CD4-positive, alpha-beta T cell treated with Interleukin-6 for 4 hours (primary cell): ENCODE data around the gene NHS.

ENCODE experiments used
- DNase-seq: peaks from one replicate; pipeline ENCODE4 v3.0.0-alpha.2; 2020; ENCODE audit warnings: mixed read lengths

The NHS gene

DNA sequence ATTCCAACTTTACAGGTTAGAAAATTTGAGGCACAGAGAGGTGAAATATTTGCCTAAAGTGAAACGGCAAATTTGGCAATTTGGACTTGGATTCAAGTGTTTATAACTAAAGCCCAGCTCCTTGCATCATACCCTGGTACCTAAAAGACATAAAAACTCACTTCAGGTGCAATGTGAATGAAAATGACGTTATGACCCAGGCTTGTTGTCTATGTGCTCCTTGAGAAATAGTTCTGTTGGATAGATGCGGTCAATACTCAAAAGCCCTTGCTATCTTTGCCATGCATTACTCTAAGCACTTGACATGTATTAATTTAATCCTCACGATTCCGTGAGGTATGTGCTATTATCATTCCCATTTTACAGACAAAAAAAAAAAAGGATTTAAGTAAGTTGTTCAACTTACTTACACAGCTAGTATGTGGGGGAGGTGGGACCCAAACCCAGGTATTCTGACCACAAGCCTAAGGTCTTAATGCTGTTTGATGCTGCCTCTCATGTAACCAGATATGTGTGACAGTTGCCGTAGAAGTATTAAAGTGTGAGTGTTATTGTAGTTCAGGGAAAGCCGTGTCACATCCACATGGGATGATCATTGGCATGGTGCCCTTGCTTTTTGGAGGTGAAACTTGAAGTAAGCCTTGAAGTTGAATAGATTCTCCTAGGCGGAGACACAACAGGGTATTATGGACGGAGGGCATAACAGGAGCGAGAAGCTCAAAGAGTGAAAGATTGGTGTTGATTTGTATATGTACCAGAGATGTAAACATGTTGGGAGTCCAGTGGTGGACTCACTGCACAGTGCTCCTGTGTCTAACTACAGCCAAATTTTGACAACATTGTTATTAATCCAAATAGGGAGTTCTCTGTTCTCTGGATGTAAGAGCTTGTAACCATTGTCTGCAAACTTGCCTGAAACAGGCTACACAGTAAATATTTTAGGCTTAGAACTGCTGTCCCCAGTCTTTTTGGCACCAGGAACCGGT is 365.4 kb downstream of the NHS start:
- DNase-seq: no peak

DNA sequence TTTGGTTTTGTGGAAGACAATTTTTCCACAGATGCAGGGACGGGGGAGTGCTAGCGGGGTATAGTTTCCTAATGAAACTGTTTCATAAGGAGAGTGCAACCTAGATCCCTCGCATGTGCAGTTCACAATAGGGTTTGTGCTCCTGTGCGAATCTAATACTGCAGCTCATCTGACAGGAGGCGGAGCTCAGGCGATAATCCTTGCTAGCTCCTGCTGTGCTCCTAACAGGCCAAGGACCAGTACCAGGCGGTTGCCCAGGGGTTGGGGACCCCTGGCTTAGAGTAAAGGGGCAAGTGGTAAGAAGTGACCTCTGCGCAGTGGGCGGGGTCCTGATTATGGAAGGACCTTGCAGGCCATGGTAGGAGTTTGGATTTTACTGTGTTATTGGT is 366.1 kb downstream of the NHS start:
- no peak for DNase-seq

GRCh38 chrX:17743913-17744312 is 368.9 kb downstream of the NHS start:
- no peak for DNase-seq

GRCh38 chrX:17744896-17745523 is 370.0 kb downstream of the NHS start:
- DNase-seq: no peak

- DNase-seq: no peak
Measured at GRCh38 chrX:17747692-17748091, 372.7 kb downstream of the NHS start.

GRCh38 chrX:17748684-17749083 is 373.7 kb downstream of the NHS start:
- DNase-seq: no peak

GRCh38 chrX:17750436-17750835 is 375.4 kb downstream of the NHS start:
- no peak for DNase-seq

DNA sequence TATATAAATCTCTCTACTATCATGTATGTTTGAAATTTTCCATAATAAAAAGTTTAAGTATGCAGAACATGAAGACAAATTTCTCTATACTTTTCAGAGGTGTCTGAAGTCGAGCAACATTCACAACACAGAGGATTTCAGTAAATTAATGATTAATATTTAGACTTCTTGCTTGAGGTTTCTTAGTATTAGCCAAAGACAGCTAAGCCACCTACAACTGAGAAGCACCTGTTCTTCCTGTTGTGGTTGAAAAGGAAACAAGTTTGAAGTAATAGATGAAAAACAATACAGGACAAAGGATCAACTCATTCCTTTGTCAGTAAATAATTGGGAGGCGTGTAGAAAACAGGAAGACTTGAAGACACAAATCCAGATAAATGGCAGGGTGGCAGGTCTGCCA is 383.4 kb downstream of the NHS start:
- DNase-seq: no peak

GRCh38 chrX:17759990-17760389 is 385.0 kb downstream of the NHS start:
- no peak for DNase-seq

GRCh38 chrX:17767734-17768133 is 392.7 kb downstream of the NHS start:
- DNase-seq: no peak

- no peak for DNase-seq
Measured at GRCh38 chrX:17768997-17769396, 394.0 kb downstream of the NHS start.

- DNase-seq: peak; percentile 28
Measured at GRCh38 chrX:17769701-17770269, 394.8 kb downstream of the NHS start.

DNA sequence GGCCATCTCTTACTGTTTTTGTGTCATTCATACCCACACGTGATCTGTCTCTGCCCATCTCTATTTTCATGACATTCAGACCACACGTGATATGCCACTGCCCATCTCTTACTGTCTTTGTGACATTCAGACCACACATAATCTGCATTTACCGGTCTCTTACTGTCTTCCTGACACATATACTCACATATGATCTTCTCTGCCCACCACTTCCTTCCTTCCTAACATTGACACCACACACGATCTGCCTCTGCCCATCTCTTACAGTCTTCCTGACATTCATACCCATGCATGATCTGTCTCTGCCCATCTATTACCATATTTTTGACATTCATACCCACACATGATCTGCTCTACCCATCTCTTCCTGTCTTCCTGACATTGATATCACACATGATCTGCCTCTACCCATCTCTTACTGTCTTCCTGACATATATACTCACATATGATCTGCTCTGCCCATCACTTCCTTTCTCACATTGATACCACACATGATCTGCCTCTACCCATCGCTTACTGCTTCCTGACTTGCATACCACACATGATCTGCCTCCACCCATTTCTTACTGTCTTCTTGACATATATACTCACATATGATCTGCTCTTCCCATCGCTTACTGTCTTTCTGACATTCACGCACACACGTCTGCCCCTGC is 398.3 kb downstream of the NHS start:
- DNase-seq: no peak

- no peak for DNase-seq
Measured at GRCh38 chrX:17774053-17774452, 399.1 kb downstream of the NHS start.

GRCh38 chrX:17778997-17779396 is 404.0 kb downstream of the NHS start:
- DNase-seq: no peak

GRCh38 chrX:17779434-17779833 is 404.4 kb downstream of the NHS start:
- no peak for DNase-seq
